Skeletal muscle satellite cell (primary cell): ENCODE data around the gene IFNAR1.
"Not testable (repeated sequence)": the region's sequence is repeated elsewhere in the genome, so short reads cannot be mapped to it uniquely, and the experiment has no call there.

ENCODE experiments used
- H3K27me3 ChIP-seq: 2 replicates; pipeline ENCODE4 v1.7.0; 2013; ENCODE audit warnings: low read length; ENCODE audit not compliant: control insufficient read depth, insufficient read depth
- H3K36me3 ChIP-seq: 2 replicates; pipeline ENCODE4 v1.7.0; 2013; ENCODE audit warnings: mild to moderate bottlenecking, control low read depth, low read length; ENCODE audit not compliant: insufficient read depth
- H3K4me1 ChIP-seq: 2 replicates; pipeline ENCODE4 v1.7.0; 2013; ENCODE audit warnings: low read length; ENCODE audit not compliant: control insufficient read depth, insufficient read depth
- H3K4me2 ChIP-seq: 2 replicates; pipeline ENCODE4 v1.7.0; 2013; ENCODE audit warnings: mild to moderate bottlenecking, low read length
- H3K4me3 ChIP-seq: 2 replicates; pipeline ENCODE4 v1.7.0; 2013; ENCODE audit warnings: low read length
- H3K9ac ChIP-seq: 2 replicates; pipeline ENCODE4 v1.7.0; 2013; ENCODE audit warnings: mild to moderate bottlenecking, low read depth, low read length, moderate library complexity
- H3K9me3 ChIP-seq: replicated peaks from 2 replicates; pipeline ENCODE4 v1.7.0; 2013; ENCODE audit warnings: mild to moderate bottlenecking, control low read depth, low read length

The IFNAR1 gene

DNA sequence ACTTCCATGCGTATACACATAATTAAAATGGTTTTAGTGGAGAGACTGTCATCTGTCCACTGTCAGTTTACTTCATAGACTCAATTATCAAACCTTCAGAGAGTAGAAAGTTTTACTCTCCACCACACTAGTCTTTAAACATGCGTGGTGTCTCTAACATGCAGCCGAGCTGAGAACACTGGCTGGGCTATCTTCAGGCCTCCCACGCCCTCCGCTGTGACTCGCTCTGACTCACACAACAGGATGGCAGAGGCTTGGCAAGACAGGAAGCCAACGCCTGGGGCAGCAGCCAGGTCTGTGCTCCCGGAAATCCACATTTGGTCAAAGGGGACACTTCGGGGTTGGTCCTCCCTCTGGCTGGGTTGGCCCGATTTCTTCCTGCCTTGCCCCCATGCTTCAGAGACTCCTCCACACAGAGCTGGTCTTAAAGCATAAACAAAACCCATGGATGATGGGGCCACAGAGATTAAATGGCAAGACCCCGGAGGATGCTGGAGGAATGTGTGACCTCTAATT lies 55.8 kb downstream of the IFNAR1 start:
- Histone ChIP-seq H3K36me3 (no peaks in the 10 kb centered on the region), H3K4me1 (peaks cover 42% of the 10 kb centered on the region), H3K27me3 (no peaks in the 10 kb centered on the region), H3K9me3 (no peaks in the 10 kb centered on the region), H3K9ac (peak overlapping the region; percentile 70), H3K4me2 (peak overlapping the region; percentile 76), H3K4me3 (peak overlapping the region; percentile 43)

DNA sequence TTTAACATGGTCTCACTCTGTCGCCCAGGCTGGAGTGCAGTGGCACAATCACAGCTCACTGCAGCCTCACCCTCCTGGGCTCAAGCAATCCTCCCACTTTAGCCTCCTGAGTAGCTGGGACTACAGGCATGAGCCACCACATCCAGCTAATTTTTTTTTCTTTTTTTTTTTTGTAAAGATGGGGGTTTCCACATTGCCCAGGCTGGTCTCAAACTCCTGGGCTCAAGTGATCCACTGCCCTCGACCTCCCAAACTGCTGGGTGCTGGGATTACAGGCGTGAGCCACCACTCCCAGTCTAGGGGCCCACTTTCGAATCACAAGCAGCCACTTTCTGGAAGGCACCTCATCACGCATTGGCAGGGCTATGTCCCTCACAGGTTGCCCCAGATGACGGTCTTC lies 56.6 kb downstream of the IFNAR1 start:
- H3K36me3 ChIP-seq, H3K4me3 ChIP-seq, H3K9ac ChIP-seq, H3K27me3 ChIP-seq, H3K4me2 ChIP-seq, H3K9me3 ChIP-seq: not testable (repeated sequence)
- peaks cover 42% of the 10 kb centered on the region for H3K4me1 ChIP-seq

DNA sequence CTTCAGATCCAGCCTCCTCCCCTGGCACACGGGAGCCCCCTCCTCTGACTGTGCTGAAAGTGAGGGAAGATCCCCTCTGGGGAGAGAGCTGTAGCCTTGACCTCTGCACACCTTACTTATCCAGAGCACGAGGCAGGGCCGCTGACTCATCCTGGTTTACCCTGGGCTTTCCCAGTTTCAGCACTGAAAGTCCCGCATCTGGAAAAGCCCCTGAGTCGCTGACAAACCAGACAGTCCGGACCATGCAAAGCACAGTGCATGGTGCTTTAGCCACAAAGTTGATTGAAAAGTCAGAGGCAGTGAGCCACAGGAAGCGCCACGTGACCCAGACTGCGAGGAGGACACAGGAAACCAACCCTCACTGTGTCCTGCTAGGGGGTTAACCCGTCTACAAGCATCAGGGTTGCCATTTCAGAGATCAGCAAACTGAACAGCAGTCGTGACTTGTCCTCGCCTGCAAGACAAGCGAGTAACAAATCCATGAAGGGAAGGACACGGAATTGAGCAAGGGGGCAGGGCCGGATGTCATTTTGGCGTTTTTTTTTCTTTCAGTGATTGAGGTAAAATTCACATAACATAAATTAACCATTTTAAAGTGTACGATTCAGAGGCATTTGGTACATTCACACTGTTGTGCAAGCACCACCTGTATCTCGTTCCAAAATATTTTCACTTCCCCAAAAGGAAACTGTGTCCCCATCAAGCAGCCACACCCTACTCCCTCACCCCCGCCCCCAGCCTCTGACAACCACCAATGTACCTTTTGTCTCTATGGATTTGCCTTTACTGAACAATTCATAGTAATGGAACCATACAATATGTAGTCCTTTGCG lies 58.5 kb downstream of the IFNAR1 start:
- Histone ChIP-seq H3K4me2 (peak overlapping the region; percentile 71), H3K4me1 (peaks cover 42% of the 10 kb centered on the region), H3K9me3 (no peaks in the 10 kb centered on the region), H3K4me3 (peak overlapping the region; percentile 6), H3K27me3 (no peaks in the 10 kb centered on the region), H3K36me3 (no peaks in the 10 kb centered on the region), H3K9ac (peak overlapping the region; percentile 39)

- Histone ChIP-seq H3K36me3 (no peaks in the 10 kb centered on the region), H3K4me2 (no peak overlapping the region), H3K27me3 (no peaks in the 10 kb centered on the region), H3K4me3 (no peak overlapping the region), H3K4me1 (peaks cover 29% of the 10 kb centered on the region), H3K9ac (no peak overlapping the region), H3K9me3 (no peaks in the 10 kb centered on the region)
These were observed 60.1 kb downstream of the IFNAR1 start for GRCh38 chr21:33384841-33385331.

- no peaks in the 10 kb centered on the region for H3K27me3 ChIP-seq
- H3K4me1 ChIP-seq = peaks cover 17% of the 10 kb centered on the region
- H3K9me3 ChIP-seq = no peaks in the 10 kb centered on the region
- H3K36me3 ChIP-seq = no peaks in the 10 kb centered on the region
- H3K9ac ChIP-seq = no peak overlapping the region
- H3K4me2 ChIP-seq = no peak overlapping the region
- no peak overlapping the region for H3K4me3 ChIP-seq
These were observed 61.5 kb downstream of the IFNAR1 start for GRCh38 chr21:33386222-33386784.

GRCh38 chr21:33387294-33387693 lies 62.5 kb downstream of the IFNAR1 start:
- Histone ChIP-seq H3K9ac (no peak overlapping the region), H3K27me3 (no peaks in the 10 kb centered on the region), H3K4me1 (peaks cover 16% of the 10 kb centered on the region), H3K4me2 (no peak overlapping the region), H3K4me3 (no peak overlapping the region), H3K36me3 (no peaks in the 10 kb centered on the region), H3K9me3 (no peaks in the 10 kb centered on the region)

DNA sequence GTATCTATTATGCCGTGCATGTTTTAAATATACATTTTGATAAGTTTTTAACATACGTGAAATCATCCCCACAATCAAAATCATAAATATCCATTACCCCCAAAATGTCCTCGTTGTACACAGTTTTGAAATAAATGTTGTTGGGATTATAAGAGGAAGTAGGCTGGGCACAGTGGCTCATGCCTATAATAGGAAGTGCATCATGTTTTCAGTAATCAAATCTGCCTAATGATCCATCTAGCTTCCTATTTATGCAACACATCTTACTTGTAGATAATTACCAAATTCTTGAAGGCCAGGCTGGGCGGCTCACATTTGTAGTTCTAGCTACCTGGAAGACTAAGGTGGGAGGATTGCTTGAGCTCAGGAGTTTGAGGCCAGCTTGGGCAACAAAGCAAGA lies 63.4 kb downstream of the IFNAR1 start:
- Histone ChIP-seq H3K9me3 (no peaks in the 10 kb centered on the region), H3K9ac (no peak overlapping the region), H3K4me1 (peaks cover 7% of the 10 kb centered on the region), H3K36me3 (no peaks in the 10 kb centered on the region), H3K4me3 (no peak overlapping the region), H3K4me2 (no peak overlapping the region), H3K27me3 (no peaks in the 10 kb centered on the region)

DNA sequence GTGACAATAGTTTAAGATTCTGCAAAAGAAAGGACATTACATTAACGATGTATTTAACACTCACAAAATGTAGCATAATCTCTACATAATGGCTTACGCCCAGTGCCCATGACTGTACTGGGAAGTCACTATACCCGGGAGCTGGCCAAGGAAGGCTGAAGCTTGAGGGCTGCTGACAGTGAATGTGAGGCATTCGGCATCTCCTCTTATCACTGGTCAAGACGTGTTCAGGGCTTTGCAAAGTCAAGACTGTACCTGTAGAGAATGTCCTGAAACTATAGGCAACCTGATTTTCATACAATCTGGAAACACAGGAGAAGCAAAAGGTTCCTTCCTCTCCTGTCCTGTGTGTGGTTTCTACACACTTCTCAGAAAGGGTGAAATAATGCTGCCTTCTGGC lies 65.7 kb downstream of the IFNAR1 start:
- no peaks in the 10 kb centered on the region for H3K27me3 ChIP-seq
- no peak overlapping the region for H3K4me3 ChIP-seq
- H3K4me2 ChIP-seq = no peak overlapping the region
- H3K9me3 ChIP-seq = no peaks in the 10 kb centered on the region
- H3K4me1 ChIP-seq = peaks cover 2% of the 10 kb centered on the region
- H3K9ac ChIP-seq = no peak overlapping the region
- H3K36me3 ChIP-seq = no peaks in the 10 kb centered on the region

DNA sequence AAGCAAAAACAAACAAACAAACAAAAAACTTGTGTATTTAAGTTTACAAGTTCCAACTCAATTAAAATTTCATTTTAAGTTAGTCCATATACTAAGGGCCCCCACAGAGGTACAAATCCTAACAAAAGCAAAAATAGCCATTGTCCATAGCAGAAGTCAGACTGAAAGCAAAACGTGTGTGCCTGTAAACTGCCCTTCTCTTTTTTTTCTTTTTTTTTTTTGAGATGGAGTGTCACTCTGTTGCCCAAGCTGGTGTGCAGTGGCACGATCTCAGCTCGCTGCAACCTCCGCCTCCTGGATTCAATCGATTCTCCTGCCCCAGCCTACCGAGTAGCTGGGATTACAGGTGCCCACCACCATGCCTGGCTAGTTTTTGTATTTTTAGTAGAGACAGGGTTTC lies 66.9 kb downstream of the IFNAR1 start:
- H3K9me3 ChIP-seq = no peaks in the 10 kb centered on the region
- no peak overlapping the region for H3K9ac ChIP-seq
- H3K4me3 ChIP-seq = no peak overlapping the region
- H3K27me3 ChIP-seq = no peaks in the 10 kb centered on the region
- peaks cover 14% of the 10 kb centered on the region for H3K4me1 ChIP-seq
- H3K36me3 ChIP-seq = no peaks in the 10 kb centered on the region
- no peak overlapping the region for H3K4me2 ChIP-seq

GRCh38 chr21:33392284-33392985 lies 67.7 kb downstream of the IFNAR1 start:
- Histone ChIP-seq H3K4me2 (no peak overlapping the region), H3K9ac (no peak overlapping the region), H3K4me1 (peaks cover 22% of the 10 kb centered on the region), H3K9me3 (no peaks in the 10 kb centered on the region), H3K4me3 (no peak overlapping the region), H3K36me3 (no peaks in the 10 kb centered on the region), H3K27me3 (no peaks in the 10 kb centered on the region)

DNA sequence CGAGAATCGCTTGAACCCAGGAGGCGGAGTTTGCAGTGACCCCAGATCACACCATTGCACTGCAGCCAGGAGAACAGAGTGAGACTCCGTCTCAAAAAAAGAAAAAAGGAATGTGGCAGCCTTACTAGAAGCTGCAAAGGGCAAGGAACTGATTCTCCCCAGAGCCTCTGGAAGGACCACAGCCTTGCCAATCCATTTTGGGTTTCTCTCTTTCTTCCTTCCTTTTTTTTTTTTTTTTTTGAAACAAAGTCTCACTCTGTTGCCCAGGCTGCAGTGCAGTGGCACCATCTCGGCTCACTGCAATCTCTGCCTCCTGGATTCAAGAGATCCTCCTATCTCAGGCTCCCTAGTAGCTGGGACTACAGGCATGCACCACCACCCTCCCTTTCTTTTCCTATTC lies 68.6 kb downstream of the IFNAR1 start:
- Histone ChIP-seq H3K4me3 (no peak overlapping the region), H3K4me1 (peaks cover 22% of the 10 kb centered on the region), H3K4me2 (no peak overlapping the region), H3K27me3 (no peaks in the 10 kb centered on the region), H3K36me3 (no peaks in the 10 kb centered on the region), H3K9ac (no peak overlapping the region), H3K9me3 (no peaks in the 10 kb centered on the region)
